B cell (primary cell): Measurements from ENCODE around the gene SERPINE1. TPM values are rescaled to one million over a fixed set of nuclear protein-coding genes. Genes with fewer than 3 reads are reported as not detected.
A peak's percentile ranks its signal among the peaks of the same experiment; 100 is the strongest.

Source experiments
- ATAC-seq: fragments of 200-7000 bp; cut with Tn5 transposase; one replicate; pipeline ENCODE4 v1.10.0; 2021; ENCODE audit warnings: low read depth, mild to moderate bottlenecking, moderate number of reproducible peaks, moderate library complexity
- CTCF ChIA-PET: fragments of 350-600 bp; sonication (Branson Sonifier 250); formaldehyde crosslinking; loops from one replicate; lab custom pipeline; 2021; ENCODE audit warnings: antibody characterized with exemption, inconsistent platforms; lab: Charles Lee
- POLR2A ChIA-PET: fragments of 350-600 bp; sonication (Branson Sonifier 250); formaldehyde crosslinking; loops from one replicate; lab custom pipeline; 2021; ENCODE audit warnings: antibody characterized with exemption; lab: Charles Lee
- DNase-seq: peaks from one replicate; pipeline ENCODE4 v3.0.0; 2013
- H2AFZ ChIP-seq: 2 replicates; pipeline ENCODE4 v1.6.1; 2012; ENCODE audit warnings: mild to moderate bottlenecking, low read depth, low read length; ENCODE audit not compliant: insufficient read depth, poor library complexity, severe bottlenecking
- H3K27ac ChIP-seq, 2 donors: 1 replicate in 1 of 2; 2 replicates in 1 of 2; pipeline ENCODE4 v1.5.1; 2012 to 2013; ENCODE audit warnings: low read length in 2 of 2, mild to moderate bottlenecking in 2 of 2, moderate library complexity in 1 of 2
- H3K27me3 ChIP-seq, 4 experiments: fragments of 200-600 bp in 1 of 4; sonication (generic) in 1 of 4; replicated peaks in 1 of 4; 1 replicate in 2 of 4; 2 replicates in 2 of 4; pipeline versions ENCODE4 v1.6.1 to v1.7.0; 2013 to 2016; ENCODE audit warnings: low read length in 3 of 4, mild to moderate bottlenecking in 2 of 4, mixed read lengths in 1 of 4, moderate library complexity in 1 of 4; ENCODE audit not compliant: insufficient read depth in 4 of 4, control insufficient read depth in 3 of 4; ENCODE audit errors: control extremely low read depth in 1 of 4
- H3K36me3 ChIP-seq, 2 experiments: replicated peaks in 1 of 2; 1 replicate in 1 of 2; 2 replicates in 1 of 2; pipeline versions ENCODE4 v1.6.1 to v1.7.1; 2013; ENCODE audit warnings: low read length in 1 of 2; ENCODE audit not compliant: insufficient read depth in 2 of 2, control insufficient read depth in 1 of 2; ENCODE audit errors: control extremely low read depth in 1 of 2, extremely low read depth in 1 of 2
- H3K4me1 ChIP-seq, 2 donors: fragments of 200-600 bp in 1 of 2; sonication (generic) in 1 of 2; 1 replicate in 1 of 2; 2 replicates in 1 of 2; pipeline versions ENCODE4 v1.5.1 to v1.6.1; 2013 to 2017; ENCODE audit warnings: low read length in 2 of 2; ENCODE audit not compliant: control insufficient read depth in 2 of 2, insufficient read depth in 2 of 2
- H3K4me2 ChIP-seq: replicated peaks from 2 replicates; pipeline ENCODE3; 2012; ENCODE audit warnings: mild to moderate bottlenecking, low read depth, low read length; ENCODE audit not compliant: poor library complexity, severe bottlenecking
- H3K4me3 ChIP-seq, 5 experiments: fragments of 200-600 bp in 1 of 5; sonication (generic) in 1 of 5; 1 replicate in 3 of 5; 2 replicates in 2 of 5; pipeline versions ENCODE4 v1.5.1 to v1.7.0; 2011 to 2016; ENCODE audit warnings: low read length in 4 of 5, mild to moderate bottlenecking in 4 of 5, low read depth in 2 of 5, control low read depth in 1 of 5, moderate library complexity in 1 of 5; ENCODE audit not compliant: insufficient read depth in 1 of 5; ENCODE audit errors: control extremely low read depth in 1 of 5, extremely low read depth in 1 of 5
- H3K79me2 ChIP-seq: fragments of 200-600 bp; sonication (generic); one replicate; pipeline ENCODE4 v1.6.0; 2016; ENCODE audit warnings: low read length; ENCODE audit not compliant: control insufficient read depth, insufficient read depth
- H3K9ac ChIP-seq: fragments of 200-600 bp; sonication (generic); 2 replicates; pipeline ENCODE4 v1.6.1; 2017; ENCODE audit warnings: mild to moderate bottlenecking, low read length, moderate library complexity
- H3K9me3 ChIP-seq, 3 donors: one replicate each; pipeline versions ENCODE4 v1.6.1 to v1.7.1; 2013; ENCODE audit warnings: low read length in 2 of 3; ENCODE audit not compliant: control insufficient read depth in 2 of 3, insufficient read depth in 1 of 3; ENCODE audit errors: control extremely low read depth in 1 of 3
- H4K20me1 ChIP-seq: 2 replicates; pipeline ENCODE4 v1.6.0; 2012; ENCODE audit warnings: mild to moderate bottlenecking, low read length; ENCODE audit not compliant: insufficient read depth, control insufficient read depth, poor library complexity, severe bottlenecking
- H3K27ac Mint-ChIP-seq: one replicate; pipeline ENCODE4 v1.8.0; 2021; ENCODE audit warnings: mixed read lengths
- H3K27me3 Mint-ChIP-seq: one replicate; pipeline ENCODE4 v1.8.0; 2021; ENCODE audit warnings: mixed read lengths
- H3K4me1 Mint-ChIP-seq: one replicate; pipeline ENCODE4 v1.8.0; 2021; ENCODE audit warnings: mixed read lengths
- H3K4me3 Mint-ChIP-seq: one replicate; pipeline ENCODE4 v1.8.0; 2021; ENCODE audit warnings: mixed read lengths
- H3K9me3 Mint-ChIP-seq: one replicate; pipeline ENCODE4 v1.8.0; 2022; ENCODE audit warnings: mixed read lengths; ENCODE audit not compliant: insufficient read depth
- CTCF ChIP-seq: fragments of 200-600 bp; IDR thresholded peaks from one replicate; pipeline ENCODE4 v1.8.0; 2022; ENCODE audit warnings: antibody characterized with exemption, mild to moderate bottlenecking
- EZH2 ChIP-seq: IDR thresholded peaks from 2 replicates; pipeline ENCODE4 v1.6.1; 2012; ENCODE audit warnings: borderline replicate concordance, low read depth, mild to moderate bottlenecking, moderate library complexity, low read length; ENCODE audit not compliant: insufficient read depth, poor library complexity, severe bottlenecking
- WGBS: methylation state at CpG from one replicate; pipeline ENCODE4 v1.1.5; 2013; ENCODE audit warnings: missing lambda C conversion rate; ENCODE audit not compliant: insufficient coverage; 5-methylcytosine and 5-hydroxymethylcytosine counted together
- intact Hi-C: fragments of 100-400 bp; cut with micrococcal nuclease; formaldehyde crosslinking; loops from one replicate; pipeline ENCODE4 v1.10.0; 2022
- polyA plus RNA-seq: library from polyadenylated mRNA; depleted of rRNA; stranded (reverse); fragments of >200 nt; gene quantifications from 2 replicates; pipeline ENCODE4 v1.2.3, GENCODE V29; 2012
- total RNA-seq, 2 donors: library from RNA; stranded (reverse); fragments of 120-200 nt in 1 of 2; gene quantifications; 1 replicate in 1 of 2; 2 replicates in 1 of 2; pipeline versions ENCODE4 v1.2.3 to v1.2.4, GENCODE V29; 2013 to 2022

SERPINE1 gene
- total and polyA plus RNA-seq, 2 donors (not counting 1 experiment from before 2014, with no cell fraction given): 0.07 to 0.09 TPM

DNA sequence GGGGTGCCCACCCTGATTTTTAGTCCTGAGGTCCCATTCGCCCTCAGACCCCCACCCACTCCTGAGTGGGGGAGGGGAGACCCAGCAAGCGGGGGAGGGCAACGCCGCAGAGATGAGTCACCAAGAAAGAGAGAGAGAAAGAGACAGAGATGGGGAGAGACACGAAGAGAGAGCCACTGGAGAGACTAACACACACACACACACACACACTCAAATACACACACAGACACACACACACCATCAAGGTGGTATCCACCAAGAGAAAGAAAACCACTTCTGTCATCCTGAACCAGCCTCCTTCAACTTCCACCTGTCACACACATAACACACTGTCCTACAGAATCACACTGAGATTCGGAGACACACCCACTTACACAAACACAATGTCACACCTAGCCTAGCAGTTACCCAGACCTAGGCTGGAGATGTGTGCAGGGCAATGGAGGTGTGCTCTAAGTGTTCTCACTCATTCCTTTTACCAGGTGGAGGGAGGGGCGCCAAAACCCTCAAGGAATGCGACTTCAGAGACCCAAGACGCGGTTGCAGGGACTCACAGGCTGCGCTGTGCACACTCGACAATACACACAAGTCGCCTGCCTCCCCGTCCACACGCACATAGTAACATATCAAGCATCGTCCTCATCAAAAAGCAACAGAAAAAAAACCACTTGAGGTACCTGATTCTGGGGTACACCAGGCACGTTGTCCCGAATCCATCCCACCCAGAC, 42.4 kb downstream of the SERPINE1 start:
- Mint-ChIP-seq H3K27me3 (peaks cover 76% of the 10 kb centered on the region), H3K9me3 (no peaks in the 10 kb centered on the region), H3K27ac (peak overlapping the region; percentile 60), H3K4me1 (peaks cover 62% of the 10 kb centered on the region), H3K4me3 (peak overlapping the region; percentile 49)
- DNase-seq: no peak
- 2% methylated on average over 13 of the region's 18 CpGs for whole genome bisulfite sequencing
- ChIA-PET CTCF (interaction anchor here (1.0 to 2.7 kb wide), 5 partner anchors 13 to 274 kb away, joined by 3 to 23 read pairs (median 5); no protein-coding TSS in a partner anchor), POLR2A (no interaction called here)
- Histone ChIP-seq H2AFZ (no peak overlapping the region), H4K20me1 (peaks cover 24% of the 10 kb centered on the region), H3K9ac (no peak overlapping the region), H3K9me3 (peaks cover 0 to 66% (median 4%) of the 10 kb centered on the region in 3 donors), H3K36me3 (no peaks in the 10 kb centered on the region), H3K27ac (no peak overlapping the region), H3K4me3 (no peak overlapping the region), H3K4me1 (peaks cover 76 to 88% of the 10 kb centered on the region in 2 donors), H3K4me2 (peak overlapping the region; percentile 45), H3K27me3 (peaks cover 0 to 99% (median 79%) of the 10 kb centered on the region in 4 experiments), H3K79me2 (no peaks in the 10 kb centered on the region)
- intact Hi-C loops: no loop called here
- no peak for TF ChIP-seq EZH2
- no peak for TF ChIP-seq CTCF
- ATAC-seq: no peak
